Urothelium cell line (cell line): ENCODE results near the gene SLC2A5.
A peak's percentile ranks its signal among the peaks of the same experiment; 100 is the strongest.
"Not testable (repeated sequence)": the region's sequence is repeated elsewhere in the genome, so short reads cannot be mapped to it uniquely, and the experiment has no call there.

ENCODE experiments used
- DNase-seq: peaks from one replicate; pipeline ENCODE4 v3.0.0; 2011; ENCODE audit warnings: low spot score, mixed read lengths
- FAIRE-seq: peaks from 2 replicates; lab custom pipeline; 2011; peaks lifted over from hg19 to GRCh38; lab: Jason Lieb, UNC

Gene SLC2A5

GRCh38 chr1:9038338-9038650 is 31.1 kb downstream of the SLC2A5 start:
- FAIRE-seq (no peak), DNase-seq (no peak)

DNA sequence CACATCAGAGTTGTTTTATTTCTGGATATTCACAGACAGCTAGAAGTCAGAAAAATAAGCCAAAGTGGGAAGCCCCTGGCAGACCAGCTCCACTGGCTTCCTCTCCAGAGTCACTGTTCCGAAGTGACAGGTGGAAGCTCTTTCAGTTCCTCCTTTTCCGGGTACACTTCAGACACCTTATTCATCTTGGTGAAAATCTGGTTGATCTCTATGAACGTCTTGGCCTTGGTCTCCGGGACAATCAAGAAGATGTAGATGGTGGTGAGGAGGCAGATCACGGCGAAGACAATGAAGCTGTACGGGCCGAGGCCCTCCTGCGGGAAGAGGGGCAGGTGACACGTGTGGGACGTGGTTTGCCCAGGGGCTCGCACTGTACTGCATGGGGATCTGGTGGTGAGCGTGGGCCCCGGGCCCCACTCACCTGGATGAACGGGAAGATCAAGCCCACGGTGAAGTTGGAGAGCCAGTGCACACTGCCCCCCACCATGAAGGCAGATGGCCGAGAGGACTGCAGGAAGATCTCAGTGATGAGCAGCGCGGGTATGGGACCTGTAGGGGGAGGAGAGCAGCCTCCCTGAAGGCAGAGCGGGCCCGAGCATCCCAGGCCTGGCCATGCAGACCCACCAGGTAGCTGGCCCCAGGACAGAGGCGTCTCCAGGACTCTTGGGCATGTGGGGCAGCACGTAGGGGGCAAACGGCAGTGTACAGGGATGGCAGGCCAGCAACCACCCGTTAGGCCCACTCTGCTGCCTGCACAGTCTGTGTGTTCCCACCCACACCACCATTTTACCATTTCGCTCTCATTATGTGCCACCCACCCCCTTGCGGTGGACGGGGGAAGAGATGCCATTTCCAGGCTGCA is 31.7 kb downstream of the SLC2A5 start:
- FAIRE-seq (no peak), DNase-seq (no peak)

- no peak for FAIRE-seq
- DNase-seq, result no peak
These were observed 34.2 kb downstream of the SLC2A5 start for GRCh38 chr1:9035226-9035625.

DNA sequence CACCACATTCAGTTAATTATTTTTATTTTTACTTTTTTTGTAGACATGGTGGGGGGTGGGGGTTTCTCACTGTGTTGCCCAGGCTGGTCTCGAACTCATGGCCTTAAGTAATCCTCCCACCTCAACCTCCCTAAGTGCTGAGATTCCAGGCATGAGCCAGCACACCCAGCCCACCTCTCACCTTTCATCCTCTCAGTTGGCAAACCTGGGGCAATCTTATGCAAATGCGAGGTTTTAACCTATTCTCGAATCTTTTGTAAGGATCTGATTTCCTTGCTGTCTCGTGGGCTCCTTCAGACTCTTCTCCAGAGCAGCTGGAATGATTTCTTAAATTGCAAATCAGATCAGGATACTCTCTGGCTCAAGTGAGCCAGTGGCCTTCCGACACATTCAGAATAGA is 36.1 kb downstream of the SLC2A5 start:
- FAIRE-seq, result no peak

DNA sequence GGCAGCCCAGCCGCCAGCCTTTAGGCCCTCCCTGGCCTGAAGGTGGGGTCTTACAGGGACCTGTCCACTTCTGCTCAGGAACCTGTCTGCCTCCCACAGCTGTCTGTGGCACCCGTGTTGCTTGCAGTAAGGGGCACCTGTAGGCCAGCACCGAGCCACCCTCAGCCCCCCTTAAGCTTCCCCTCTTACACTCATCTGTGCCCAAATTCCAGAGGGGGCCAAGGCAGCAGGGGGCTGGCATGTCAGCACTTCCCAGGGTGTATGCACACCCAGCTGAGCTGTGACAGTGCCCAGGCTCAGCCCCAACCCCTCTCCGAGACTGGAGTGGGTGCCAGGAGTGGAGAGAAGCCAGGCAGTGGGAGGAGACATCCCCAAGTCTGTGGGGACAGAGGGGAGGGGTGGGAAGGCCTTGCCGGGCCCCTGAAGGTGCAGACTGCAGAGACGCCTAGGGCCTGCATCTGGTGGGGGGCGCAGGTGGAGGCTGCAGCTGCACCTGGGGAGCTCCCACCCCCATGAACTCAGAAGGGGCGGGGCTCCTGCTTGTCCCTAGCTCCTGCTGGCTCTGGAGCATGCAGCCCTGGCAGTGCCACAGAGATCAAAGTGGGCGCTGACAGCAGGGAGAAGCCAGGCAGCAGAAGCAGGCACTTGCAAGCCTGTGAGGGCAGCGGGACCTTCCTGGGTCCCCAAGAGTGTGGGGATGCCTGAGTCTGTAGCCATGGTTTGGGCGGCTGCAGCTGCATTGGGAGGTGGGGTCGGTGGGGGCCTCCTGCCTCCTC is 37.8 kb downstream of the SLC2A5 start:
- DNase-seq (no peak), FAIRE-seq (no peak)

More for the DNA sequence above, 36.1 kb downstream of the SLC2A5 start:
- no peak for DNase-seq

- FAIRE-seq, DNase-seq: not testable (repeated sequence)
These were observed 38.4 kb downstream of the SLC2A5 start for GRCh38 chr1:9031077-9031476.

DNA sequence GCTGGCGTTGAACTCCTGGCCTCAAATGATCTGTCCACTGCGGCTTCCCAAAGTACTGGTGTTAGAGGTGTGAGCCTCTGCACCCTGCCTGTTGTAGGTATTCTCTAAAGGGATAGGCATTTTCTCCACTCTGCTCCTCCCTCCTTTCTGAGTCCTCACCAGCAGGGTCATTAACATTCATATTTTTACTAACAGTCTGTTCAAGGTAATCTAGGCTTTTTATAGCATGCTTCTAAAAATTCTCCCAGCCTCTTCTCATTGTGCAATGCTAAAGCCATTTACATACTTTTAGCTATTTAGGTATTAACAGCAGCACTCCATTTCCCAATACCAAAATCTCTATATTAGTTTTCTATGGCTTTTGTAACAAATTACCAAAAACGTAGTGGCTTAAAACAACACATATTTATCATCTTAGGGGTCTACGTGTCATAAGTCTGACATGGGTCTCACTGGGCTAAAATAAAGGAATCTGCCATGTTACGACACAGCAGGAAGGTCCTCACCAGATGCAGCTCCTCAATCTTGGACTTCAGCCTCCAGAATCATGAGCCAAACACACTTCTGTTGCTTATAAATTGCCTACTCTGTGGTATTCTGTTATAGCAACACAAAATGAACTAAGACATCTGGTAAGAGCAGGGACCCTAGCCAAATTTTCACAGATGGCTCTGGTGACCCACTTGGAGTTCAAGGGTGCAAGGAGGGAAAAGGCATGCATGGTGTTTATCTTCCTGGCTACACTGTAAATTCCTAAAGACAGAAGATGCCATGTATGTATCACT is 40.3 kb downstream of the SLC2A5 start:
- no peak for DNase-seq
- FAIRE-seq, result no peak

DNA sequence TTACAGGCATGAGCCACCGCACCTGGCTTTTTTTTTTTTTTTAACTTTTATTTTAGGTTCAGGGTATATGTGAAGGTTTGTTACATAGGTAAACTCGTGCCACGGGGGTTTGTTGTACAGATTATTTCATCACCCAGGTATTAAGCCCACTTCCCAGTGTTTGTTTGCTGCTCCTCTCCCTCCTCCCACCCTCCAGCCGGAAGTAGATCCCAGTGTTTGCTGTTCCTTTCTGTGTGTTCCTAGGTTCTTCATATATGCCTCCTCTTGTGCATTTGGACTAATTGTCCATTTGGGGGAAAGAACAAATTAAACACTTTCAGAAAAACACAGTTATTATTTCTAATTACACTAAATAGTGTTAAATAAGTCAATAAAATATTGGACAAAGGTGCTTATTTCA is 42.1 kb downstream of the SLC2A5 start:
- no peak for DNase-seq
- no peak for FAIRE-seq

GRCh38 chr1:9025449-9025848 is 44.0 kb downstream of the SLC2A5 start:
- no peak for FAIRE-seq
- DNase-seq, result no peak

GRCh38 chr1:9024837-9025236 is 44.6 kb downstream of the SLC2A5 start:
- FAIRE-seq (no peak), DNase-seq (no peak)

GRCh38 chr1:9022773-9023172 is 46.7 kb downstream of the SLC2A5 start:
- no peak for FAIRE-seq
- no peak for DNase-seq

DNA sequence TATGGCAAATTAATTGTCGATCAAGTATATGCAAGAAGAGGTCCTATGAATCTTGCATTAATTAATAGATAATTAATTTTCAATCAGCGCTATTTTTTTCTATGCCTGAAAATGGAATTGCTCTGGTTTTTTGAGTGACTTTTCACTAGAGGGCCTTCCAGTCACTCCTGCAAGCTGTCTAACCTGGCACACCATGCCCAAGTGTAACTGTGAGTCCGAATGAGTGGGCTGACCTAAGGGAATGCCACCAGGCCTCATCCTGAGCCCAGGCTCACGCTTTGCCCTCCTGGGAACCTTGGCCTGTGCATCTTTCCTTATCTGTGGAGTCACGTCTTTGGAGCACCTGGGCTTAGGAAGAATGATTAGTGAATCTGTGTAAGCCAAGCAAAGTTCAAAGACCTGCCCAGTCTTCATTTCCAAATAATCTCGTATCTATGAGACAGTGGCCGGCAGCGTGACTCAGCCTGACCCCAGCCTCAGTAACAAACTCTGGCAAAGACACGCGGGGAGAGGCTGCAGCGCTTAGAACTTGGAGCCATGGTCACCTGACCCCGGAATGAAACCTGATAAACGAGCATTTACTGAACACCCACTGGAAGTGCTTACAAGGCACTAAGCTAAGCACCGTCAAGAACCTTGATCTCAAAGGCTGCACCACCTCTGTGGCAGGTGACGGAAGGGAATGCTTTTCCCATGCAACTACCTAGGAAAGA is 47.3 kb downstream of the SLC2A5 start:
- DNase-seq, result not testable (repeated sequence)
- FAIRE-seq, result peak; percentile 79

GRCh38 chr1:9020305-9020704 is 49.1 kb downstream of the SLC2A5 start:
- DNase-seq (no peak), FAIRE-seq (no peak)

DNA sequence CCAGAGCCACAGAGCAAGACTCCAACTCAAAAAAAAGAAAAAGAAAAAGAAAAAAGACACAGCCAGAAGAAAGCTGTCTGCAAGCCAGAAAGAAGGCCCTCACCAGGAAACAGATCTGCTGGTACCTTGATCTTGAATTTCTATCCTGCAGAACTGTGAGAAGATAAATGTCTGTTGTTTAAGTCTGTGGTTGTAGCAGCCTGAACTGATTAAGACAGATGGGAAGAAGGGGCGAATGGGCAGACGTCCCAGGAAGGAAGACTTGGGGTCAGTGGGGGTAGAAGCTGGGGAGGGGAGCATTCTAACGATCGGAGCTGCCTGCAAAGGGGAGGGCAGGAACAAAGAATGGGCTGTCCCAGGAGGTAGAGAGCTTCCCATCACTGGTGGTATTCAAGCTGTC is 49.5 kb downstream of the SLC2A5 start:
- DNase-seq (no peak), FAIRE-seq (no peak)

DNA sequence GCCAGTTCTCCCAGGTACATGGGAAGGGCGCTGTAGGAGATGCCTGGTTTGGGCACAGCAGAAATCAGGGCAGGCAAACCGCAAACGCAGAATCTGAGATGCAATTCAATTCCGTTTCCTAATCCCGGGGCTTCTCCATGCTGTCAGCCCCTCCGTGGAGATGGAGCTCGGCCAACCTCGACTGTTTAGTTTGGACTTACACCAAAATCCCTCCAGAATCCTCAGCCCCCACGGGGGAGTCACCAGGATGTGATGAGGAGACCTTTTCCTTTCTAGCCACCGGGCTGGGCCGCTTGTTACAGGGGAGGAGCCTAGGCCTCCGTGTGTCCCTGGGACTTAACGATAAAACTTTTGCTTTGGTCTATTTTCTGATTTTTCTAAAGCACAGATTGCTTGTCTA is 51.1 kb downstream of the SLC2A5 start:
- DNase-seq (no peak), FAIRE-seq (no peak)

- no peak for DNase-seq
- no peak for FAIRE-seq
These were observed 53.0 kb downstream of the SLC2A5 start for GRCh38 chr1:9016455-9016854.

DNA sequence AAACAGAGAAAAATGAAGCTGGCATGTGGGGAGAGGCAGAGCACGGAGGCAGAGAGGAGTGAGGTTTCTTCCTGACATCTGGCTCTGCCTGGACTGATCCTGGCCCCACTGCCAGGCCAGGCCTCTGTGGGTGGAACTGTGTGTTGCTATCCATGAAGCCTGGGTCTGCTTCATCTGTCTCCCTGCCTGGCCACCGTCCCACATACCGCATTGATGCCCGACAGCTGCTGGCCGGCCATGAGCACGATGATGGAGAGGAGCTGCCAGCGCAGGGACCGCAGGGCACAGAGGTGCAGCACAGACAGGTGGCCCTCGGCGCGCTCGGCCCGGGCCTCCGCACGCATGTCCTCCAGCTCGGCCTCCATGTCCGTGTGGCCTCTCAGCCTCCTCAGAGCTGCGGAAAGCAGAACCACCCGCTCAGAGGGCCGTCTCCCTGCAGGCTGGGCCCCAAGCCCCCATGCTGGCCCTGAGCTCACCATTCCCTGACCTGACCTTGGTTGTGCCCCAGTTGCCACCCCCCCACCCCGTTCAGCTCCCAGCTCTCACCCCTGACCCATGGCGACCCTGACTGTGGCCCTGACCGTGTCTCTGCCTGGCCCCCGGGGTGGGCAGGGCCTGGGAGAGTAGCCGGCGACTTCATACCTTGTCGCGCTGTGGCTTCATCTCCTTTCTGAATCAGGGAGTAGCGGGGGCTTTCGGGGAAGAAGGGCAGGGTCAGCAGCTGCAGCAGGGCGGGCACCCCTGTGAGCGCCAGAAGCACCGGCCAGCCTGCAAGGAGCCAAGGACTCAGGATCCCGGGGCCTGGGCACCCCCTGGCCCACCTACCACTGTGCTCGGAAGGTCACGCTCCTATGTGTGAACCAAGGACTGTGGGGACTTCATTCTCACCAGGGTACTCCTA is 54.7 kb downstream of the SLC2A5 start:
- no peak for FAIRE-seq
- DNase-seq, result no peak

DNA sequence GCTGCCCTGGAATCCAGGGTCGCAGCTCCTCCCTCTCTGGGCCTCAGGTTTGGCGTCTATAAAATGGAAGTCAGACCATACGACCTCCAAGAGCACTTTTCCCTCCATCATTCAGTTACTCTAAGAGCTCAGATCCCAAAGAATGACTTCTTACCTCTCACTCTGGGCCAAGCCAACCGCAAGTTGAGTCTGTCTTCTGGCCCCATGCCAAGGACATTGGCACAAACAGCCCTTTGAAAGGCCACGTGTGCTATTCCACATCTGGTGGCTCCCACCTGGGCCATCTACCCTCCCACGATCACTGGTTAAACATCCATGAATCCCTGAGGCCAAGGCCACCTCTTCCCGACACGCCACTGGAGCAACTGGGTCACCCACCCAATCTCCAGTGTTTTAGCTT is 55.6 kb downstream of the SLC2A5 start:
- DNase-seq (no peak), FAIRE-seq (no peak)

DNA sequence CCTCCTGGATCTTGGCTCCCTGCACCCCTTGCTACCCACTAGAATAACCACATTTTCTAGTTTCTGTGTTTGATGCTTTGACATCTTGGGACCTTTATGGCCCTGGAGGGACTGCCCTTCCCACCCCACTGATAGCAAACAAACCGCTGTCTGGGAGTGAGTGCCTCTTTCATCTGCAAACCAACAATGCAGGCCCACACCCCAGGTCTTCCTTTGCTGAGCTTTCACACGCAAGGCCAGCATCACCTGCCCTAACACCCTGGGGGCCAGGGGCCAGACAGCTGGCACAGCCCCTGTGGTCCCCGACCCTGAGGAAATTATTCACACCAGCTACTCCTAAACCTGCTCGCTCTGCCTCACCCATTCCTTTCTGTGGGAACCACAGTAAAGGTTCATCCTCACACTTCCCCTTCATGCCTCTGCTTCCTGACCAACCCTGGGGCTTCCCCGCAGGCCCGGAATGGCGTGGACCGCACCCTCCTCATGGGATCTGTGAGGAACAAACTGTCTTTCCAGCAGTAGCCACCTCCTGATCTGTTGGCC is 58.6 kb downstream of the SLC2A5 start:
- DNase-seq (no peak), FAIRE-seq (no peak)
